ENCODE data around the gene DHRS7B.

- TF ChIP-seq, protein P1, sequence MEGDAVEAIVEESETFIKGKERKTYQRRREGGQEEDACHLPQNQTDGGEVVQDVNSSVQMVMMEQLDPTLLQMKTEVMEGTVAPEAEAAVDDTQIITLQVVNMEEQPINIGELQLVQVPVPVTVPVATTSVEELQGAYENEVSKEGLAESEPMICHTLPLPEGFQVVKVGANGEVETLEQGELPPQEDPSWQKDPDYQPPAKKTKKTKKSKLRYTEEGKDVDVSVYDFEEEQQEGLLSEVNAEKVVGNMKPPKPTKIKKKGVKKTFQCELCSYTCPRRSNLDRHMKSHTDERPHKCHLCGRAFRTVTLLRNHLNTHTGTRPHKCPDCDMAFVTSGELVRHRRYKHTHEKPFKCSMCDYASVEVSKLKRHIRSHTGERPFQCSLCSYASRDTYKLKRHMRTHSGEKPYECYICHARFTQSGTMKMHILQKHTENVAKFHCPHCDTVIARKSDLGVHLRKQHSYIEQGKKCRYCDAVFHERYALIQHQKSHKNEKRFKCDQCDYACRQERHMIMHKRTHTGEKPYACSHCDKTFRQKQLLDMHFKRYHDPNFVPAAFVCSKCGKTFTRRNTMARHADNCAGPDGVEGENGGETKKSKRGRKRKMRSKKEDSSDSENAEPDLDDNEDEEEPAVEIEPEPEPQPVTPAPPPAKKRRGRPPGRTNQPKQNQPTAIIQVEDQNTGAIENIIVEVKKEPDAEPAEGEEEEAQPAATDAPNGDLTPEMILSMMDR (IDR thresholded peaks at IDR 0.05) = no peak
- no peak for TF ChIP-seq ZFX (IDR thresholded peaks at IDR 0.05; ENCODE audit: borderline replicate concordance)
These were observed 37.9 kb downstream of the DHRS7B start for GRCh38 chr17:21164620-21165019.

Data from 22Rv1 (cell line).